Loucy (cell line): Measurements from ENCODE around the gene ITCH.

Experiments
- H2AFZ ChIP-seq: fragments of 200-600 bp; sonication (generic); 2 replicates; pipeline ENCODE4 v1.6.0; 2016; ENCODE audit warnings: antibody characterized with exemption, mild to moderate bottlenecking, low read length, moderate library complexity
- H3F3A ChIP-seq: fragments of 200-600 bp; 2 replicates; pipeline ENCODE4 v1.6.0; 2016; ENCODE audit warnings: antibody characterized with exemption, low read depth, mild to moderate bottlenecking
- H3K27me3 ChIP-seq: fragments of 200-600 bp; sonication (generic); 2 replicates; pipeline ENCODE4 v1.6.1; 2014; ENCODE audit warnings: low read length, mild to moderate bottlenecking; ENCODE audit not compliant: insufficient read depth, poor library complexity, severe bottlenecking
- H3K36me3 ChIP-seq: fragments of 200-600 bp; sonication (generic); 2 replicates; pipeline ENCODE4 v1.6.1; 2016; ENCODE audit warnings: low read length; ENCODE audit not compliant: insufficient read depth
- H3K4me1 ChIP-seq: fragments of 200-600 bp; sonication (generic); 2 replicates; pipeline ENCODE4 v1.5.1; 2014; ENCODE audit warnings: low read length, mild to moderate bottlenecking; ENCODE audit not compliant: insufficient read depth, poor library complexity, severe bottlenecking
- H3K4me2 ChIP-seq: fragments of 200-600 bp; sonication (generic); 2 replicates; pipeline ENCODE4 v1.6.0; 2014; ENCODE audit warnings: antibody characterized with exemption, low read length, low read depth, mild to moderate bottlenecking; ENCODE audit not compliant: poor library complexity, severe bottlenecking
- H3K4me3 ChIP-seq: fragments of 200-600 bp; sonication (generic); 2 replicates; pipeline ENCODE4 v1.5.1; 2014; ENCODE audit warnings: low read length, mild to moderate bottlenecking, mixed read lengths; ENCODE audit not compliant: poor library complexity, severe bottlenecking
- H3K79me2 ChIP-seq: fragments of 200-600 bp; sonication (generic); 2 replicates; pipeline ENCODE4 v1.6.1; 2014; ENCODE audit warnings: low read length; ENCODE audit not compliant: insufficient read depth
- H3K9ac ChIP-seq: fragments of 200-600 bp; sonication (generic); 2 replicates; pipeline ENCODE4 v1.6.0; 2014; ENCODE audit warnings: mild to moderate bottlenecking, low read depth, low read length, moderate library complexity; ENCODE audit not compliant: poor library complexity, severe bottlenecking
- H3K9me2 ChIP-seq: fragments of 200-600 bp; sonication (generic); replicated peaks from 2 replicates; pipeline ENCODE4 v1.6.1; 2016; ENCODE audit warnings: low read depth, low read length, mixed read lengths
- H3K9me3 ChIP-seq: fragments of 200-600 bp; sonication (generic); 2 replicates; pipeline ENCODE4 v1.6.1; 2014; ENCODE audit warnings: mild to moderate bottlenecking, antibody characterized with exemption, low read length, low read depth; ENCODE audit not compliant: insufficient read depth
- H4K20me1 ChIP-seq: fragments of 200-600 bp; sonication (generic); 2 replicates; pipeline ENCODE4 v1.6.0; 2014; ENCODE audit warnings: antibody characterized with exemption, low read length, mild to moderate bottlenecking; ENCODE audit not compliant: insufficient read depth, poor library complexity, severe bottlenecking
- CTCF ChIP-seq: fragments of 200-600 bp; sonication (generic); conservative IDR thresholded peaks from 2 replicates; pipeline ENCODE4 v1.5.1; 2014; ENCODE audit warnings: mild to moderate bottlenecking, antibody characterized with exemption, low read length
- EZH2phosphoT487 ChIP-seq: fragments of 200-600 bp; IDR thresholded peaks from 2 replicates; pipeline ENCODE4 v1.6.1; 2018; ENCODE audit warnings: antibody characterized with exemption, mild to moderate bottlenecking, moderate library complexity, borderline replicate concordance

The ITCH gene

DNA sequence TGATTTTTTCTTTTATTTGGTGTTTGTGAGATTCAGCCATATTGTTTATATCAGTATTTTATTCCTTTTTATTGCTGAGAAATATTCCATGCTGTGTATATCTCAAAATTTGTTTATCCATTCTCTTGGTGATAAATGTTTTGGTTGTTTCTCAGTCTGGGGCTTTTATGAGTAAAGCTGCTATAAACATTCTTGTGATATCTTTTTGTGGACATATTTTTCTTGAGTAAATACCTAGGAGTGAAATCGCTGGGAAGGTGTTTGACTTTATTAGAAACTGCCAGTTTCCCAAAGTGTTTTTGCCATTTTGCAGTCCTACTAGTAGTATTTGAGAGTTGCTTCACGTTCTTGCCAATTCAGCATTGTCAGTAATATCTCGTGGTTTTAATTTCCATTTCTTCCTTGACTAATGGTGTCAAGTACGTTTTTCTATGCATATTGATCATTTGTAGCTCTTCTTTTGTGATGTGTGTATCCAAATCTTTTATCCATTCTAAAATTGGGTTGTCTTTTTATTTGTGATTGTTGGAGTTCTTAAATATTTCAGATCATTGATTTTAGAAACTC is 122.1 kb downstream of the ITCH start:
- TF ChIP-seq CTCF (no peak), EZH2phosphoT487 (no peak)
- peaks cover 64% of the 10 kb centered on the region; the same call in 1 of the 2 replicates for H3K36me3 ChIP-seq

DNA sequence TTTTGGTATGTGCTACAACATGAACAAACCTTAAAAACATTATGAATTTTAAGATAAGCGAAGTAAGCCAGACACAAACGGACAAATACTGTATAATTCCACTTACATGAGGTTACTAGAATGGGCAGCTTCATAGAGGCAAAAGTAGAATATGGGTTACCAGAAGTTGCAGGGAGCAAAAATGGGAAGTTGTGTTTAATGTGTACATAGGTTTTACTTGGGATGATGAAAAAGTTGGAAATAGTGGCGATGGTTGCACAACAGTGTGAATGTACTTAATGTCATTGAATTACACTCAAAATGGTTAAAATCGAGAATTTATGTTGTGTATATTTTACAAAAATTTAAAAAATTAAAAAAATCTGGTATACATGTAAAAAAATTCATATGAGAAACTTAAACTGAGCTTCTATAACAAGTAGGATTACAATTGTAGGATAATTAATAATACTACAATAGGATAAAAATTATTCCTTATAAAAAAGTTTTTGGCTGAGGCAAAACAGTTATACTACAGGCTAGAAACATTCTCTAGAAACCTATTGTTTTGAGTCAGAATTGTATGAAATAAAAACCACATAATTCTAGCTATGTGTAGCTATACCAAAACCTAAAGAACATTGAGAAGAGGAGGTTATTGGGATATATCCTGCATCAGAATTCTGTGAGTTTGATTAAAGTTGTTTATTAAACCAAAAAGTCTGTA is 128.3 kb downstream of the ITCH start:
- Histone ChIP-seq H3K79me2 (no peaks in the 10 kb centered on the region), H3K9ac (no peak overlapping the region), H3K4me1 (no peaks in the 10 kb centered on the region), H3K9me2 (no peaks in the 10 kb centered on the region), H3K36me3 (peaks cover 66% of the 10 kb centered on the region; the same call in 1 of the 2 replicates), H3K4me2 (no peak overlapping the region), H3K9me3 (no peaks in the 10 kb centered on the region), H4K20me1 (no peaks in the 10 kb centered on the region), H2AFZ (no peak overlapping the region), H3K27me3 (no peaks in the 10 kb centered on the region), H3F3A (no peaks in the 10 kb centered on the region), H3K4me3 (no peak overlapping the region)
- TF ChIP-seq CTCF (no peak), EZH2phosphoT487 (no peak)

More for the DNA sequence above, 122.1 kb downstream of the ITCH start:
- Histone ChIP-seq H3K9me3 (no peaks in the 10 kb centered on the region), H3K4me1 (no peaks in the 10 kb centered on the region), H3K9ac (no peak overlapping the region), H3K4me2 (no peak overlapping the region), H3K27me3 (no peaks in the 10 kb centered on the region), H4K20me1 (no peaks in the 10 kb centered on the region), H3K79me2 (no peaks in the 10 kb centered on the region), H3F3A (no peaks in the 10 kb centered on the region), H2AFZ (no peak overlapping the region), H3K9me2 (no peaks in the 10 kb centered on the region), H3K4me3 (no peak overlapping the region)

- no peaks in the 10 kb centered on the region for H3F3A ChIP-seq
- no peaks in the 10 kb centered on the region for H3K27me3 ChIP-seq
- H3K79me2 ChIP-seq, result no peaks in the 10 kb centered on the region
- H3K4me2 ChIP-seq, result no peak overlapping the region
- H3K4me1 ChIP-seq, result no peaks in the 10 kb centered on the region
- no peaks in the 10 kb centered on the region for H3K9me3 ChIP-seq
- peaks cover 72% of the 10 kb centered on the region; the same call in 1 of the 2 replicates for H3K36me3 ChIP-seq
- H2AFZ ChIP-seq, result no peak overlapping the region
- no peak overlapping the region for H3K4me3 ChIP-seq
- no peaks in the 10 kb centered on the region for H3K9me2 ChIP-seq
- H3K9ac ChIP-seq, result no peak overlapping the region
- TF ChIP-seq CTCF, result no peak
- TF ChIP-seq EZH2phosphoT487, result no peak
- no peaks in the 10 kb centered on the region for H4K20me1 ChIP-seq
These were observed 128.9 kb downstream of the ITCH start for GRCh38 chr20:34491932-34492509.
